ENCODE results near the gene ZNF516. TPM values are rescaled to one million over a fixed set of nuclear protein-coding genes. Genes with fewer than 3 reads are reported as not detected.

The ZNF516 gene
- total RNA-seq, 2 experiments from 2014 or later, result 2.5 to 3.3 TPM

GRCh38 chr18:76492669-76493212 is 2.3 kb downstream of the ZNF516 start:
- Mint-ChIP-seq H3K4me3 (peak overlapping the region; percentile 88), H3K4me1 (ENCODE audit: low read depth) (peaks cover 34% of the 10 kb centered on the region), H3K27me3 (ENCODE audit: low read depth) (peaks cover 55% of the 10 kb centered on the region), H3K9me3 (ENCODE audit: insufficient read depth) (no peaks in the 10 kb centered on the region), H3K27ac (peak overlapping the region; percentile 63), H3K36me3 (ENCODE audit: low read depth) (peaks cover 2% of the 10 kb centered on the region)
- DNase-seq (peak; percentile 99), ATAC-seq (peak; percentile 90)
- ChIA-PET POLR2A (no interaction called here), CTCF (interaction anchor here (1.3 kb wide), 1 partner anchor 94 kb away, joined by 3 read pairs; no protein-coding TSS in a partner anchor)

GRCh38 chr18:76491776-76492668 is 3.0 kb downstream of the ZNF516 start:
- H3K27ac Mint-ChIP-seq, result peak overlapping the region; percentile 68
- H3K27me3 Mint-ChIP-seq (ENCODE audit: low read depth), result peaks cover 51% of the 10 kb centered on the region

GRCh38 chr18:76491473-76491775 is 3.6 kb downstream of the ZNF516 start:
- DNase-seq, result peak; percentile 63
- peaks cover 48% of the 10 kb centered on the region for H3K27me3 Mint-ChIP-seq (ENCODE audit: low read depth)
- H3K9me3 Mint-ChIP-seq (ENCODE audit: insufficient read depth), result no peaks in the 10 kb centered on the region
- H3K27ac Mint-ChIP-seq, result no peak overlapping the region
- H3K4me3 Mint-ChIP-seq, result peak overlapping the region; percentile 88
- peak; percentile 9 for ATAC-seq
- H3K36me3 Mint-ChIP-seq (ENCODE audit: low read depth), result peaks cover 2% of the 10 kb centered on the region
- peaks cover 34% of the 10 kb centered on the region for H3K4me1 Mint-ChIP-seq (ENCODE audit: low read depth)
- ChIA-PET CTCF (no interaction called here), POLR2A (no interaction called here)

More at GRCh38 chr18:76491776-76492668, 3.0 kb downstream of the ZNF516 start:
- Mint-ChIP-seq H3K4me3 (peak overlapping the region; percentile 88), H3K9me3 (ENCODE audit: insufficient read depth) (no peaks in the 10 kb centered on the region), H3K36me3 (ENCODE audit: low read depth) (peaks cover 2% of the 10 kb centered on the region), H3K4me1 (ENCODE audit: low read depth) (peaks cover 34% of the 10 kb centered on the region)
- DNase-seq, result peak; percentile 31
- ChIA-PET CTCF (no interaction called here), POLR2A (no interaction called here)
- ATAC-seq, result peak; percentile 12

- CTCF ChIA-PET, result interaction anchor here (0.8 to 1.5 kb wide), 3 partner anchors 9 to 14 kb away, joined by 3 to 4 read pairs (median 3); no protein-coding TSS in a partner anchor
- no peaks in the 10 kb centered on the region for H3K9me3 Mint-ChIP-seq (ENCODE audit: insufficient read depth)
- peak; percentile 59 for DNase-seq
- H3K4me3 Mint-ChIP-seq, result peak overlapping the region; percentile 71
- peak overlapping the region; percentile 30 for H3K27ac Mint-ChIP-seq
- H3K36me3 Mint-ChIP-seq (ENCODE audit: low read depth), result peaks cover 2% of the 10 kb centered on the region
- no peak for ATAC-seq
- POLR2A ChIA-PET, result no interaction called here
- H3K4me1 Mint-ChIP-seq (ENCODE audit: low read depth), result peaks cover 32% of the 10 kb centered on the region
- H3K27me3 Mint-ChIP-seq (ENCODE audit: low read depth), result peaks cover 44% of the 10 kb centered on the region
These were observed 4.2 kb downstream of the ZNF516 start for GRCh38 chr18:76490670-76491472.

- H3K4me1 Mint-ChIP-seq (ENCODE audit: low read depth), result peaks cover 26% of the 10 kb centered on the region
- H3K4me3 Mint-ChIP-seq, result no peak overlapping the region
- ATAC-seq, result no peak
- H3K9me3 Mint-ChIP-seq (ENCODE audit: insufficient read depth), result no peaks in the 10 kb centered on the region
- CTCF ChIA-PET, result interaction anchor here (0.8 to 1.5 kb wide), 3 partner anchors 9 to 14 kb away, joined by 3 to 4 read pairs (median 3); no protein-coding TSS in a partner anchor
- H3K36me3 Mint-ChIP-seq (ENCODE audit: low read depth), result no peaks in the 10 kb centered on the region
- POLR2A ChIA-PET, result no interaction called here
- H3K27ac Mint-ChIP-seq, result no peak overlapping the region
- no peak for DNase-seq
- H3K27me3 Mint-ChIP-seq (ENCODE audit: low read depth), result peaks cover 38% of the 10 kb centered on the region
These were observed 5.0 kb downstream of the ZNF516 start for GRCh38 chr18:76490033-76490432.

GRCh38 chr18:76489081-76489480 is 6.0 kb downstream of the ZNF516 start:
- Mint-ChIP-seq H3K27ac (no peak overlapping the region), H3K9me3 (ENCODE audit: insufficient read depth) (no peaks in the 10 kb centered on the region), H3K27me3 (ENCODE audit: low read depth) (peaks cover 34% of the 10 kb centered on the region), H3K4me3 (no peak overlapping the region), H3K4me1 (ENCODE audit: low read depth) (peaks cover 21% of the 10 kb centered on the region), H3K36me3 (ENCODE audit: low read depth) (no peaks in the 10 kb centered on the region)
- DNase-seq (no peak), ATAC-seq (no peak)
- ChIA-PET POLR2A (no interaction called here), CTCF (interaction anchor here (0.9 to 1.5 kb wide), 2 partner anchors 10 to 90 kb away, joined by 3 read pairs; no protein-coding TSS in a partner anchor)

GRCh38 chr18:76488190-76488589 is 6.9 kb downstream of the ZNF516 start:
- H3K27ac Mint-ChIP-seq, result no peak overlapping the region
- CTCF ChIA-PET, result no interaction called here
- H3K4me3 Mint-ChIP-seq, result no peak overlapping the region
- no peak for DNase-seq
- H3K9me3 Mint-ChIP-seq (ENCODE audit: insufficient read depth), result no peaks in the 10 kb centered on the region
- POLR2A ChIA-PET, result no interaction called here
- no peaks in the 10 kb centered on the region for H3K36me3 Mint-ChIP-seq (ENCODE audit: low read depth)
- H3K27me3 Mint-ChIP-seq (ENCODE audit: low read depth), result peaks cover 30% of the 10 kb centered on the region
- H3K4me1 Mint-ChIP-seq (ENCODE audit: low read depth), result peaks cover 13% of the 10 kb centered on the region
- ATAC-seq, result no peak

- ChIA-PET CTCF (no interaction called here), POLR2A (no interaction called here)
- Mint-ChIP-seq H3K27me3 (ENCODE audit: low read depth) (peaks cover 30% of the 10 kb centered on the region), H3K27ac (no peak overlapping the region), H3K9me3 (ENCODE audit: insufficient read depth) (no peaks in the 10 kb centered on the region), H3K4me1 (ENCODE audit: low read depth) (peaks cover 10% of the 10 kb centered on the region), H3K4me3 (no peak overlapping the region), H3K36me3 (ENCODE audit: low read depth) (no peaks in the 10 kb centered on the region)
- no peak for ATAC-seq
- no peak for DNase-seq
These were observed 7.3 kb downstream of the ZNF516 start for GRCh38 chr18:76487782-76488181.

GRCh38 chr18:76487070-76487469 is 8.0 kb downstream of the ZNF516 start:
- Mint-ChIP-seq H3K36me3 (ENCODE audit: low read depth) (no peaks in the 10 kb centered on the region), H3K4me1 (ENCODE audit: low read depth) (peaks cover 5% of the 10 kb centered on the region), H3K27ac (no peak overlapping the region), H3K4me3 (no peak overlapping the region), H3K27me3 (ENCODE audit: low read depth) (peaks cover 27% of the 10 kb centered on the region), H3K9me3 (ENCODE audit: insufficient read depth) (no peaks in the 10 kb centered on the region)
- ChIA-PET POLR2A (no interaction called here), CTCF (no interaction called here)
- DNase-seq (no peak), ATAC-seq (no peak)

GRCh38 chr18:76486574-76486973 is 8.5 kb downstream of the ZNF516 start:
- no peak for DNase-seq
- Mint-ChIP-seq H3K4me3 (no peak overlapping the region), H3K27ac (no peak overlapping the region), H3K36me3 (ENCODE audit: low read depth) (no peaks in the 10 kb centered on the region), H3K9me3 (ENCODE audit: insufficient read depth) (no peaks in the 10 kb centered on the region), H3K4me1 (ENCODE audit: low read depth) (peaks cover 5% of the 10 kb centered on the region), H3K27me3 (ENCODE audit: low read depth) (peaks cover 25% of the 10 kb centered on the region)
- CTCF ChIA-PET, result no interaction called here
- ATAC-seq, result no peak
- POLR2A ChIA-PET, result no interaction called here

- ChIA-PET CTCF (no interaction called here), POLR2A (no interaction called here)
- ATAC-seq, result no peak
- no peak overlapping the region for H3K27ac Mint-ChIP-seq
- H3K4me1 Mint-ChIP-seq (ENCODE audit: low read depth), result peaks cover 5% of the 10 kb centered on the region
- no peaks in the 10 kb centered on the region for H3K36me3 Mint-ChIP-seq (ENCODE audit: low read depth)
- H3K27me3 Mint-ChIP-seq (ENCODE audit: low read depth), result peaks cover 25% of the 10 kb centered on the region
- no peak for DNase-seq
- no peaks in the 10 kb centered on the region for H3K9me3 Mint-ChIP-seq (ENCODE audit: insufficient read depth)
- no peak overlapping the region for H3K4me3 Mint-ChIP-seq
These were observed 9.0 kb downstream of the ZNF516 start for GRCh38 chr18:76486038-76486437.
